HG03442 (cell line): ENCODE measurements around the gene DRC1.
"Not testable (repeated sequence)": the region's sequence is repeated elsewhere in the genome, so short reads cannot be mapped to it uniquely, and the experiment has no call there.

ENCODE experiments used
- ATAC-seq: cut with Tn5 transposase; IDR thresholded peaks from one replicate; pipeline ENCODE4 v1.9.1; 2021; ENCODE audit warnings: mild to moderate bottlenecking, moderate library complexity; ENCODE audit not compliant: unreplicated experiment

The DRC1 gene

GRCh38 chr2:26462100-26462499 lies 60.4 kb downstream of the DRC1 start:
- no peak for ATAC-seq

- no peak for ATAC-seq
Observed at GRCh38 chr2:26462511-26463243, 61.0 kb downstream of the DRC1 start.

DNA sequence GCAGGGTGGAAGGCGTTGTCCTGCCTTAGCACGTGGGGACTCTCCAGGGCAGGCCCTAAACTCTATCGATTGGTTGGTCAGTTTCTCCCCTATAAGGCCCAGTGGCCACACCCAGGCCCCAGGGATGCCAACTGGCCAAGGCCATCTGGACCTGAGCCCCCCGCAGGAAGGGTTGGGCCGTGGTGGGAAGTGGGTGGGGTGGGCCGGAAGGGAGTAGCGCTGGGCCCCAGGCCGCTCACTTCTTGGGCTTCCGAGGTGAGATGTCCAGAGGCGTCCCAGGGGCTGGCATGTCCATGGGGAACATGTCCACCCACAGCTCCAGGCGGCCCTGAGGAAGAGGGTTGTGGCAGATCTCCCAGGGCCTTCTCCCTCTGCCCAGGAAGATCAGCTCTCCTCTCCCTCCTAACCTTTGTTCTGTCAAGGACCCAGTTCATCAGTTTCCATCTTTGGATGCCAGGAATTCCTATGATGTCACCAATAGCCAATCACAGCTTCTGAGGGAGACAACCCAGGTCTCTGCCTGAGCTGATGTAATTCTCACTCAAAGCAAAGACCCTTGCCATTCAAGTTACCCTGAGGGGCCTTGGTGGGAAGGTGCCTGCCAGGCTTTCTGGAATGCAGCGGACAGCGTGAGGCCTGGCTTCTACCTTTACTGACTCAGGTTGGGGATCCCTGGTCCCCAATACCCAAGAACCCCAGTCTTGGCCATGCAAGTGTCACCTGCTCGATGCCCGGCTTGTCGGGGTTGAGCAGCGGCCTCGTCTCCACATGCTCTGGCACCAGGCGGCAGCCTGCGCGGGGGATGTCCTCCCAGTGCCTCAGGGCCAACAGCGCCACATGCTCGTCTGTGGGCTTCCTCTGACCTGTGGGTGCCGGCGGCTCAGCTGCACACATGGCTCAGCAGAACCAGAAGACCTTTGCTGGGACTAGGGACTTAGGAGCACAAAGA lies 61.8 kb downstream of the DRC1 start:
- no peak for ATAC-seq

GRCh38 chr2:26464390-26465265 lies 62.9 kb downstream of the DRC1 start:
- no peak for ATAC-seq

- no peak for ATAC-seq
Observed at GRCh38 chr2:26465266-26465925, 63.7 kb downstream of the DRC1 start.

DNA sequence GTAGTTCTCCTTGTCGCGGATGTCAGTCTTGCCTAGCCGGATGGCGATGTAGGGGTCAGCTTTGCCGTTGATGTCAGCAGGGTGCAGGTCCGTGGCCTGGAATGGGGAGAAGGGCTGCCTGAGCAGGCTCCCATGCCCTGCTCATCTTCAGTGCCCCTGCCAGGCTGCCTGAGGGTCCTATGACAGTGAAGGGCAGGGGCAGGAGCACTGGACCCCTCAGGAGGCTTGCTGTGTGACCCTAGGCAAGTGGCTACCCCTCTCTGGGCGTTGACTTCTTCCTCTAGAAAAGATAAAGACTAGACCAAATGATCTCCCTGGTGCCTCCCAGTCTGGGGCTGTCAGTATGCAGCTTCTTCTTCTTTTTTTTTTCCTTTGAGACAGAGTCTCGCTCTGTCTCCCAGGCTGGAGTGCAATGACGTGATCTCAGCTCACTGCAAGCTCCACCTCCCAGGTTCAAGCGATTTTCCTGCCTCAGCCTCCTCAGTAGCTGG lies 64.3 kb downstream of the DRC1 start:
- ATAC-seq, result no peak

GRCh38 chr2:26466662-26467310 lies 65.1 kb downstream of the DRC1 start:
- no peak for ATAC-seq

DNA sequence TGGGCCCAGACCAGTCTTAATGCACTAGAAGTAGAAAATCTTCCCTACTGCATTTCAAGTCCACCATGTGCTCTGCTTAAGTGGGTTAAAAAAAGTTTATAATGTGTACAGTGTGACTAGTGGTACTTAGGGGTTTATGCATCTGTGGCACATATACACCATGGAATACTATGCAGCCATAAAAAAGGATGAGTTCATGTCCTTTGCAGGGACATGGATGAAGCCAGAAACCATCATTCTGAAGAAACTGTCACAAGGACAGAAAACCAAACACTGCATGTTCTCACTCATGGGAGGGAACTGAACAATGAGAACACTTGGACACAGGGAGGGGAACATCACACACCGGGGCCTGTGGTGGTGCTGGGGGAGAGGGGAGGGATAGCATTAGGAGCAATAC lies 66.8 kb downstream of the DRC1 start:
- not testable (repeated sequence) for ATAC-seq

DNA sequence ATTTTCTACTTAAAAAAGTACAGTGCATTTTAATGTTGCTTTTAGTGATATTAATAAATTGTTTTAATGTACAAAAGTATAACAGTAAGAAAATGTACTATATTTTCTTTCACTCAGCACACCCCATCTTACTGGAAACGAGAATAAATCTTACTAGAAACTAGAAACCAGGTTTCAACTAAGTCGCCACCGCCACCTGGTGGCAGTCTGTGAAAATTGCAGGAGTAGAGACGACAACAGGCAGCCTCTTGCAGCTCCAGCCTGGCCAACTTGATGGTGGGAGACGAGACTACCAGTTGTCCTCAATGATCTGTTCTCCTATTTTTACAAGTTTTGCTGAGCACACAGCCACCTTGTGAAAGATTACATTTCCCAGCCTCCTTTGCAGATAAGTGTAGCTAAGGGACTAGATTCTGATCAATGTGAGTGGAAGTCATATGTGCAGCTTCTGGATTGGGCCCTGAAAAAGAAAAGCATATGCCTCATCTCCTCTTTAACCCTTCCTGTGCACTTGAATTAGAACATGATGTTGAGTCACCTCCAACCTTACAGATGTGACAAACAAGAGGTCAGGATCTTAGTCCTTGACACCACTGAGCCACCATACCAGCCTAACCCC lies 67.5 kb downstream of the DRC1 start:
- ATAC-seq, result no peak

DNA sequence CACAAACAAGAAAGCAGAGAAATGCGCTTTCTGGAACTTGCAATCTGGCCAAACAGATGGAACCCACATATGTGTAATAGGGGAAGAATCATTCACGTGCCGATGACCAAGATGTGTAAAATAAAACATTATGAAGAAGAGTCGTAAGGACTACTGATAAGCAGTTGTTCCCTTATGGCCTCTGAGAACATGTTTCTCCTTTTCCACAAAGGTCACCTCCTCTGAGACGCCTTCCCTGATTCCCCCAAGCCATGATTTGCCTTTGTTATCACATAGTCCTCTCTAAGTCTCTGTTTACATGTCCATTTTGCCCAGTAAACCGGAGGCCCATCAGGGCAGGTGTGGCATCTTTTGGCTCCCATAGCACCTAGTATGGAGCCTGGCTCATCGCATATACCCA lies 68.2 kb downstream of the DRC1 start:
- ATAC-seq, result no peak

DNA sequence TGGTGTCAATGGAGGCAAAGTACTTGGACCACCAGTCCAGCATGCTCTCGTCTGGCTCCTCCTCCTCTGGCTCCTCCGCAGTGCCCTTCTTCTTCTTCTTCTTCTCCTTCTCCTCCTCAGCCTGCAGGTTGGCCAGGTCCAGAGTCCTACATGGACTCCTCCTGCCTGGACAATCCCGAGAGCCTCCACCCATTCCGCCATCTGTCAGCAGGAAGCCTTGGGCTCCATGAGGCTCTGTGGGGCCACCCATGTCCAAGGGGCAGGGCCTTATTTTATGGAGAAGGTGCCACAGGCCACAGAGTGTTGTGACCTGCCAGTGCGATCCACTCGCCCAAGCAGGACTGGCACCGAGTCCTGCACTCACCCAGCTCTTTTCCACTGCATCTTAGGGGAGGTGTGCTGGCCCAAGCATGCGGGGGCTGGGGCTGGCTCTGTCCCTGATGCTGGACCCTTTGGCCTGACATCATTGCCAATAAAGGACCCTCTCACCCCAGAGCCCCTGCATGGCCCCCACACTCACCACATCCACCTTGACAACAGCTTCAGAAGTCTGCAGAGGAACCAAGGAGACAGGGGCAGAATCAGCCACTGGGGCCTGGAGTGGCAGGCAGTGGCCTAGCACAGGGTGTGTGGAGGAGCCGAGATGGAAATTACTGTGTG lies 69.0 kb downstream of the DRC1 start:
- no peak for ATAC-seq

GRCh38 chr2:26471289-26471688 lies 69.6 kb downstream of the DRC1 start:
- ATAC-seq, result no peak

DNA sequence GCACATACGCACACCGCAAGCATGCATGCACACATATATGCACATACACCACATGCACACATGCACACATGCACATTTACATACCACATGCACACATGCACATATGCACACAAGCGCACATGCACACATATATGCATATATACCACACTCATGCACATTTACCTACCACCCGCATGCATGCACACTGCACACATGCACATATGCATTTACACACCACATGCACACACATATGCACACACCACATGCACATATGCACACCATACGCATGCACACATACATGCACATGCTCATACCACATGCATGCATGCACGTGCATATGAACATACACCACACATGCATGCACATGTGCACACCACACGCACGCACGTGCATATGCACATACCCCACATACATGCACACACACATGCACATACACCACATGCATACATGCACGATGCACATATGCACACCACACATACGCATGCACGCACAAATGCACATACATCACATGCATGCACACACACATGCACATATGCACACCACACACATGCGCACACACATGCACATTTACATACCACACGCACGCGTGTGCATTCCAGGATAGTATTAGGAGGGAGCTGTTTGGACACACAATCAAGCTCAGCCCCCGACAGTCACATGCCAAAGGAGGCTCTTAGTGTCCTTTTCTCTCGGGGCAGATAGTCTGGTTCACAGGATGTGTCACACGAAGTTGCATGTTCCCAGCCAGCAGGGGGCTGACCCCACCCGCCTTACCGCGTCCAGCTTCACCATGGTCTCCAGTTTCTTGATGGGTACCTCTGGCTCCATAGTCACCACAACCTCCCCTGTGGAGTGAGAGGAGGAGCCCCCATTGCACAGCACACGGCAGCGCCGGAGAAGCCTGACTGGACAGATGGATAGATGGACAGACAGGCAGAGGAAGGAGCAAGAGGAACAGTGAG lies 70.3 kb downstream of the DRC1 start:
- no peak for ATAC-seq

DNA sequence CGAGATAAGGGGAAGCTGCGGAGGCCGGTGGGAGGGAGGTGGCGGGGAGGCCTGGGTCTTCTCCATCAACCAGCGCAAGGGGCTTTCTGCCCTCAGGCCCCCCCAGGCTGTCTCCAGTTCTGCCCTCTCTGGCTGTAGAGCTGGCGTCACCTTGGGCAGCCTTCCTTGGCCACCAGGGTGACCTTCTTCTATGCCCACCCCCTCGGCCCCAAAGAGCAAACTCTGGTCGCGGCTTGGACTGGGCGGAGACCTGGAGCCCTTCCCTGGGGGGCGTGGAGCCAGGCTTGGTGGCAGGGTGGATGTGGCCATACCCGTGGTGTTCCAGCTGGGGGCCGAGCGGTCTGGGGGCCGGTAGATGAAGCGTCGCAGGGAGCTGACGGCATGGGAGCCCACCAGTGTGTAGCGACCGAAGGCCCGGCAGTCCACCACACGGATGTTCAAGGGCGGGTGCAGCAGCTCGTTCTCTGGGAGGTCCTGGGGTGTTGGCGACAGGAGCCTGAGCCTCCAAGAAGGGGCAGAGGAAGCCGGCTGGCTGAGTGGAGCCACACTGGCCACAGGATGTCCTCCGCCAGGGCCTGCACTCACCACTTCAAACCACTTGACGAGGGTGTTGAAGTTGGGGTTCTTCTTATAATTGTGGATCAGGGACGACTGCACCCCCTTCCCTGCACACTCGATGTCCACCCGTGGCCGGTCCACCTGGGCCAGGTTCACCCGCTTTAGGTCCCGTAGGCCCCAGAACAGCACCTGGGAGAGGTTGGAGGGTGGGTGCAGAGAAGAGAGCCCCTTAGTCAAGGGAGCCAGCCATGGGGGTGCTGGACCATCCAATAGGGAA lies 71.3 kb downstream of the DRC1 start:
- ATAC-seq, result no peak

- ATAC-seq, result no peak
Observed at GRCh38 chr2:26473796-26474195, 72.1 kb downstream of the DRC1 start.

GRCh38 chr2:26474261-26474785 lies 72.6 kb downstream of the DRC1 start:
- ATAC-seq, result no peak

GRCh38 chr2:26475037-26475436 lies 73.3 kb downstream of the DRC1 start:
- no peak for ATAC-seq
